ENCODE results near the gene ZNF723. TPM values are rescaled to one million over a fixed set of nuclear protein-coding genes. Genes with fewer than 3 reads are reported as not detected.
"Not testable (repeated sequence)": the region's sequence is repeated elsewhere in the genome, so short reads cannot be mapped to it uniquely, and the experiment has no call there.

ZNF723 gene
- polyA plus RNA-seq (ENCODE audit: insufficient read length in 3 of 3): under 1 TPM in 2 of 3 donors, not detected in 1; 0.10 to 0.14 TPM

GRCh38 chr19:22832031-22832762 is at the start of gene ZNF723:
Gene ZNF723 (plus strand): TSS chr19:22832291. CDS start chr19:22832380, 89 bp downstream.
- DNase-seq (ENCODE audit: low read depth in 3 of 3, low spot score in 2 of 3): no peak

- peak in 2 of 3 donors; percentile 68 to 73 for DNase-seq (ENCODE audit: low read depth in 3 of 3, low spot score in 2 of 3)
These were observed 48.3 kb upstream of the ZNF723 start, which contains the start of gene ZNF99 for GRCh38 chr19:22783651-22784410. Gene ZNF99 (minus strand): TSS chr19:22784151. CDS start chr19:22784016, 135 bp downstream.

GRCh38 chr19:22792863-22793262 is 39.2 kb upstream of the ZNF723 start:
- DNase-seq (ENCODE audit: low read depth in 3 of 3, low spot score in 2 of 3): not testable (repeated sequence)

- DNase-seq (ENCODE audit: low read depth in 3 of 3, low spot score in 2 of 3): no peak
These were observed 35.1 kb upstream of the ZNF723 start for GRCh38 chr19:22797040-22797439.

- no peak for DNase-seq (ENCODE audit: low read depth in 3 of 3, low spot score in 2 of 3)
These were observed 25.7 kb upstream of the ZNF723 start for GRCh38 chr19:22806418-22806817.

GRCh38 chr19:22807061-22807835 is 24.8 kb upstream of the ZNF723 start:
- DNase-seq (ENCODE audit: low read depth in 3 of 3, low spot score in 2 of 3): no peak

- no peak for DNase-seq (ENCODE audit: low read depth in 3 of 3, low spot score in 2 of 3)
These were observed 18.0 kb upstream of the ZNF723 start for GRCh38 chr19:22814124-22814523.

- no peak for DNase-seq (ENCODE audit: low read depth in 3 of 3, low spot score in 2 of 3)
These were observed 880 bp upstream of the ZNF723 start for GRCh38 chr19:22831211-22831610.

- not testable (repeated sequence) for DNase-seq (ENCODE audit: low read depth in 3 of 3, low spot score in 2 of 3)
These were observed 25.7 kb downstream of the ZNF723 start for GRCh38 chr19:22857713-22858320.

GRCh38 chr19:22882797-22883196 is 50.7 kb downstream of the ZNF723 start:
- DNase-seq (ENCODE audit: low read depth in 3 of 3, low spot score in 2 of 3): peak; percentile 0 to 31 (median 15)

- no peak for DNase-seq (ENCODE audit: low read depth in 3 of 3, low spot score in 2 of 3)
These were observed 61.8 kb downstream of the ZNF723 start for GRCh38 chr19:22893855-22894270.

- no peak for DNase-seq (ENCODE audit: low read depth in 3 of 3, low spot score in 2 of 3)
These were observed 69.5 kb downstream of the ZNF723 start for GRCh38 chr19:22901431-22902130.

Other genes with a start within 250 kb of the ZNF723 start
- 1 to 10 TPM; 2.3 to 3.3 (median 3.0) TPM for gene ZNF492, start 198.0 kb upstream of the ZNF723 start, polyA plus RNA-seq (ENCODE audit: insufficient read length in 3 of 3)
- 1 to 10 TPM in 2 of 3 donors, under 1 TPM in 1; 0.59 to 1.6 (median 1.1) TPM for gene ZNF99, start 48.1 kb upstream of the ZNF723 start, polyA plus RNA-seq (ENCODE audit: insufficient read length in 3 of 3)
- gene ZNF728, start 170.9 kb downstream of the ZNF723 start, polyA plus RNA-seq (ENCODE audit: insufficient read length in 3 of 3): under 1 TPM; 0.14 to 0.65 (median 0.21) TPM